NT2/D1 (cell line): ENCODE data around the gene MYPN.

Source experiments
- SUZ12 ChIP-seq: IDR thresholded peaks from 2 replicates; pipeline ENCODE4 v1.6.1; 2011; ENCODE audit not compliant: insufficient read length, insufficient read depth; ENCODE audit errors: extremely low read depth
- YY1 ChIP-seq: IDR thresholded peaks from 2 replicates; pipeline ENCODE4 v1.6.1; 2011; ENCODE audit not compliant: insufficient read length, insufficient read depth

DNA sequence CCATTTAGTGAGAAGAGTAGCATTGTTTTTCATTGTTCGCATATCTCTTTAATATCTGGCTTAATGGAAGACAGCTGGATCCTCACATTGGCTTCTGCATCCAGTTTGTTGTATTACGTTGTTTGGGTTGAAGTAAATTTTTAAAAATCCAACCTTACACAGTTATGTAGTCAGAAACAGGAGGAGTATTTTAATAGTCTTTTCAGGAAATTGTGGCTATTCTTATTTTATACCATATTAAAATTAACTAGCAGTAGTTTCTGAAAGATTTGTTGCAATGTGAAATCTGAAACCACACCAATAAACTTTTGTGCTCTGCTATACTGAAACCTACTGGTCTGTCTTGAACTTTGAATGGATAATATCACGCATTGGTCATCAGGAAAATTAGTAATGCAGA is 27.9 kb downstream of the MYPN start:
- TF ChIP-seq YY1: no peak
- TF ChIP-seq SUZ12: no peak
